ENCODE measurements around the gene AMPD3. TPM values are rescaled to one million over a fixed set of nuclear protein-coding genes. Genes with fewer than 3 reads are reported as not detected.

Gene AMPD3
- total and polyA plus RNA-seq, 2 of the 13 experiments (the other 11 are each of a cell fraction or from before 2014, with no cell fraction given), result 0.33 to 2.3 TPM

DNA sequence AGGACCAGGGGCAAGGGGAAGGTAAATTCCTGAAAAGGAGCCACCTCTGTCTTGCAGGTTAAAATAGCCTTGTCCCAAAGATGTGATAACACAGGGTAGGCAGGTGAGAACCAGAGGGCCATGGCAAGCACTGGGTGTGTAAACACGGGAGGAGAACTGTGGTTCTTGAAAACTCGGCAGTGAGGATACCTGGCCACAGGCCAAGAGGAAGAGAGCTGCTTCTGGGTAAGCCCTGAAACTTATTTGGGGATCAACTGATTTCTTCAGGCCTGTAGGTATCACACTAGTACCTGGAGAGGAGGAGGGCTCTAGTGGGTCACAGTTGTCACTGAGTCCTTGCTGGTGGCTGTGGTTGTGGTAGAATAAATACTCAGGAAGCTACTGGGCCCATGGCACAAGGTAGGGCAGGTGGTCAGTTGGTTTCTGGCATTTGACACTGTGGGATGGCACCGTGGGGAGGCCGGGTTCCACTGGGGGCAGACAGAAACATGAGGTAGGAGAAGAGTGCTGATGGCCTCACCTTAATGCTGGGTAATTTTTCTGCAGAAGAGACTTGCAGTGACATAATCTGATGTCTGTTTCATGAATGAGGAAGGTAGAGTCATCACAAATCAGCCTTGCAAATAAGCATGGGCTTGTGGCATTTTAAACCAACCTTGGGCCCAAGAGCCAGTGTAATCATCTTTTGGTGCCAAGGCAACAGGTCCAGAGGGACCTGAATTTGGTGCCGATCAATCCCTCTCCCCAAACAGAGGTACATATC lies 22.0 kb downstream of the AMPD3 start:
- Histone ChIP-seq H4K20me1 (ENCODE audit: insufficient read depth, low read length) (no peaks in the 10 kb centered on the region), H3K9ac (ENCODE audit: insufficient read depth, low read depth, low read length) (no peak overlapping the region), H3K79me2 (ENCODE audit: insufficient read depth, low read length) (no peaks in the 10 kb centered on the region), H3K4me2 (ENCODE audit: low read depth, low read length) (no peak overlapping the region), H2AFZ (ENCODE audit: low read length) (no peak overlapping the region), H3K27me3 (ENCODE audit: control insufficient read depth in 1 of 2, insufficient read depth in 2 of 2, low read length in 2 of 2) (no peaks in the 10 kb centered on the region), H3K27ac (ENCODE audit: extremely low read length, insufficient read depth, low read length) (no peak overlapping the region), H3K9me3 (ENCODE audit: low read length) (no peaks in the 10 kb centered on the region), H3K4me1 (ENCODE audit: insufficient read depth, low read length) (no peaks in the 10 kb centered on the region), H3K4me3 (replicated peaks in 1 of 3; ENCODE audit: insufficient read depth in 1 of 3, low read depth in 2 of 3, low read length in 3 of 3) (no peak overlapping the region), H3K36me3 (replicated peaks in 1 of 2; ENCODE audit: control insufficient read depth in 1 of 2, insufficient read depth in 2 of 2, low read length in 2 of 2) (no peaks in the 10 kb centered on the region)
- intact Hi-C loops (cut with micrococcal nuclease; ENCODE audit: unreplicated experiment) (no loop called here), in situ Hi-C loops (cut with HindIII; ENCODE audit: extremely low pct_ligation_motif_present, low pct_unique_long_range_greater_than_20kb) (no loop called here)
- 5% methylated on average over 4 of the region's 5 CpGs for WGBS (ENCODE audit: low lambda C conversion rate)
- BruUV-seq (replicated peaks), result no TSS peak
- ATAC-seq (no peak), FAIRE-seq (no peak), DNase-seq (ENCODE audit: low spot score) (no peak)
- ChIA-PET POLR2A (no interaction called here), CTCF (ENCODE audit: low intra/inter-chr PET ratio, low total read pairs) (no interaction called here)
- TF ChIP-seq NFKB2 (CRISPR knock-in tag; IDR thresholded peaks at IDR 0.05; ENCODE audit: borderline replicate concordance) (no peak), ZNF232 (CRISPR knock-in tag; IDR thresholded peaks at IDR 0.05; ENCODE audit: borderline replicate concordance) (no peak), ZNF569 (CRISPR knock-in tag; IDR thresholded peaks at IDR 0.05; ENCODE audit: borderline replicate concordance) (no peak), RORA (CRISPR knock-in tag; IDR thresholded peaks at IDR 0.05) (no peak), ZNF7 (CRISPR knock-in tag; IDR thresholded peaks at IDR 0.05) (no peak), ZNF333 (CRISPR knock-in tag; IDR thresholded peaks at IDR 0.05; ENCODE audit: borderline replicate concordance) (no peak), ZNF234 (CRISPR knock-in tag; conservative IDR thresholded peaks at IDR 0.05) (no peak), ZBTB7A (CRISPR knock-in tag; IDR thresholded peaks at IDR 0.05) (no peak), ZNF619 (CRISPR knock-in tag; IDR thresholded peaks at IDR 0.05) (no peak), CCAR2 (optimal IDR thresholded peaks at IDR 0.05; ENCODE audit: low read depth, low read length) (no peak), HNRNPUL1 (IDR thresholded peaks at IDR 0.05; ENCODE audit: low read depth, low read length) (no peak), KMT2A (CRISPR knock-in tag; IDR thresholded peaks at IDR 0.05) (no peak)
- TF ChIP-seq, protein P1, sequence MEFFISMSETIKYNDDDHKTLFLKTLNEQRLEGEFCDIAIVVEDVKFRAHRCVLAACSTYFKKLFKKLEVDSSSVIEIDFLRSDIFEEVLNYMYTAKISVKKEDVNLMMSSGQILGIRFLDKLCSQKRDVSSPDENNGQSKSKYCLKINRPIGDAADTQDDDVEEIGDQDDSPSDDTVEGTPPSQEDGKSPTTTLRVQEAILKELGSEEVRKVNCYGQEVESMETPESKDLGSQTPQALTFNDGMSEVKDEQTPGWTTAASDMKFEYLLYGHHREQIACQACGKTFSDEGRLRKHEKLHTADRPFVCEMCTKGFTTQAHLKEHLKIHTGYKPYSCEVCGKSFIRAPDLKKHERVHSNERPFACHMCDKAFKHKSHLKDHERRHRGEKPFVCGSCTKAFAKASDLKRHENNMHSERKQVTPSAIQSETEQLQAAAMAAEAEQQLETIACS (CRISPR knock-in tag; IDR thresholded peaks at IDR 0.05), result no peak
- TF ChIP-seq, protein P2, sequence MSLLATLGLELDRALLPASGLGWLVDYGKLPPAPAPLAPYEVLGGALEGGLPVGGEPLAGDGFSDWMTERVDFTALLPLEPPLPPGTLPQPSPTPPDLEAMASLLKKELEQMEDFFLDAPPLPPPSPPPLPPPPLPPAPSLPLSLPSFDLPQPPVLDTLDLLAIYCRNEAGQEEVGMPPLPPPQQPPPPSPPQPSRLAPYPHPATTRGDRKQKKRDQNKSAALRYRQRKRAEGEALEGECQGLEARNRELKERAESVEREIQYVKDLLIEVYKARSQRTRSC (CRISPR knock-in tag; IDR thresholded peaks at IDR 0.05; ENCODE audit: low read depth), result no peak
- TF ChIP-seq, protein P3, sequence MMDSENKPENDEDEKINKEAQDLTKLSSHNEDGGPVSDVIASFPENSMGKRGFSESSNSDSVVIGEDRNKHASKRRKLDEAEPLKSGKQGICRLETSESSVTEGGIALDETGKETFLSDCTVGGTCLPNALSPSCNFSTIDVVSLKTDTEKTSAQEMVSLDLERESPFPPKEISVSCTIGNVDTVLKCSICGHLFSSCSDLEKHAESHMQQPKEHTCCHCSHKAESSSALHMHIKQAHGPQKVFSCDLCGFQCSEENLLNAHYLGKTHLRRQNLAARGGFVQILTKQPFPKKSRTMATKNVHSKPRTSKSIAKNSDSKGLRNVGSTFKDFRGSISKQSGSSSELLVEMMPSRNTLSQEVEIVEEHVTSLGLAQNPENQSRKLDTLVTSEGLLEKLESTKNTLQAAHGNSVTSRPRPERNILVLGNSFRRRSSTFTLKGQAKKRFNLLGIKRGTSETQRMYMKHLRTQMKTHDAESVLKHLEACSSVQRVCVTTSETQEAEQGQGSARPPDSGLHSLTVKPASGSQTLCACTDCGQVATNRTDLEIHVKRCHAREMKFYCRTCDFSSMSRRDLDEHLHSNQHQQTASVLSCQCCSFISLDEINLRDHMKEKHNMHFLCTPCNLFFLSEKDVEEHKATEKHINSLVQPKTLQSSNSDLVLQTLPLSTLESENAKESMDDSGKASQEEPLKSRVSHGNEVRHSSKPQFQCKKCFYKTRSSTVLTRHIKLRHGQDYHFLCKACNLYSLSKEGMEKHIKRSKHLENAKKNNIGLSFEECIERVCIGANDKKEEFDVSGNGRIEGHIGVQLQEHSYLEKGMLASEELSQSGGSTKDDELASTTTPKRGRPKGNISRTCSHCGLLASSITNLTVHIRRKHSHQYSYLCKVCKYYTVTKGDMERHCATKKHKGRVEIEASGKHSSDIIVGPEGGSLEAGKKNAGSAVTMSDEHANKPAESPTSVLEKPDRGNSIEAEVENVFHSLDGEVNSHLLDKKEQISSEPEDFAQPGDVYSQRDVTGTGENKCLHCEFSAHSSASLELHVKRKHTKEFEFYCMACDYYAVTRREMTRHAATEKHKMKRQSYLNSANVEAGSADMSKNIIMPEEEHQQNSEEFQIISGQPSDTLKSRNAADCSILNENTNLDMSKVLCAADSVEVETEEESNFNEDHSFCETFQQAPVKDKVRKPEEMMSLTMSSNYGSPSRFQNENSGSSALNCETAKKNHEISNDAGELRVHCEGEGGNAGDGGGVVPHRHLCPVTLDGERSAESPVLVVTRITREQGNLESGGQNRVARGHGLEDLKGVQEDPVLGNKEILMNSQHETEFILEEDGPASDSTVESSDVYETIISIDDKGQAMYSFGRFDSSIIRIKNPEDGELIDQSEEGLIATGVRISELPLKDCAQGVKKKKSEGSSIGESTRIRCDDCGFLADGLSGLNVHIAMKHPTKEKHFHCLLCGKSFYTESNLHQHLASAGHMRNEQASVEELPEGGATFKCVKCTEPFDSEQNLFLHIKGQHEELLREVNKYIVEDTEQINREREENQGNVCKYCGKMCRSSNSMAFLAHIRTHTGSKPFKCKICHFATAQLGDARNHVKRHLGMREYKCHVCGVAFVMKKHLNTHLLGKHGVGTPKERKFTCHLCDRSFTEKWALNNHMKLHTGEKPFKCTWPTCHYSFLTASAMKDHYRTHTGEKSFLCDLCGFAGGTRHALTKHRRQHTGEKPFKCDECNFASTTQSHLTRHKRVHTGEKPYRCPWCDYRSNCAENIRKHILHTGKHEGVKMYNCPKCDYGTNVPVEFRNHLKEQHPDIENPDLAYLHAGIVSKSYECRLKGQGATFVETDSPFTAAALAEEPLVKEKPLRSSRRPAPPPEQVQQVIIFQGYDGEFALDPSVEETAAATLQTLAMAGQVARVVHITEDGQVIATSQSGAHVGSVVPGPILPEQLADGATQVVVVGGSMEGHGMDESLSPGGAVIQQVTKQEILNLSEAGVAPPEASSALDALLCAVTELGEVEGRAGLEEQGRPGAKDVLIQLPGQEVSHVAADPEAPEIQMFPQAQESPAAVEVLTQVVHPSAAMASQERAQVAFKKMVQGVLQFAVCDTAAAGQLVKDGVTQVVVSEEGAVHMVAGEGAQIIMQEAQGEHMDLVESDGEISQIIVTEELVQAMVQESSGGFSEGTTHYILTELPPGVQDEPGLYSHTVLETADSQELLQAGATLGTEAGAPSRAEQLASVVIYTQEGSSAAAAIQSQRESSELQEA (CRISPR knock-in tag; IDR thresholded peaks at IDR 0.05; ENCODE audit: not compliant biosample characterization), result no peak

All from HepG2 (cell line).